ENCODE data around the gene BRDT.
A peak's percentile ranks its signal among the peaks of the same experiment; 100 is the strongest.
"Not testable (repeated sequence)": the region's sequence is repeated elsewhere in the genome, so short reads cannot be mapped to it uniquely, and the experiment has no call there.

The BRDT gene

DNA sequence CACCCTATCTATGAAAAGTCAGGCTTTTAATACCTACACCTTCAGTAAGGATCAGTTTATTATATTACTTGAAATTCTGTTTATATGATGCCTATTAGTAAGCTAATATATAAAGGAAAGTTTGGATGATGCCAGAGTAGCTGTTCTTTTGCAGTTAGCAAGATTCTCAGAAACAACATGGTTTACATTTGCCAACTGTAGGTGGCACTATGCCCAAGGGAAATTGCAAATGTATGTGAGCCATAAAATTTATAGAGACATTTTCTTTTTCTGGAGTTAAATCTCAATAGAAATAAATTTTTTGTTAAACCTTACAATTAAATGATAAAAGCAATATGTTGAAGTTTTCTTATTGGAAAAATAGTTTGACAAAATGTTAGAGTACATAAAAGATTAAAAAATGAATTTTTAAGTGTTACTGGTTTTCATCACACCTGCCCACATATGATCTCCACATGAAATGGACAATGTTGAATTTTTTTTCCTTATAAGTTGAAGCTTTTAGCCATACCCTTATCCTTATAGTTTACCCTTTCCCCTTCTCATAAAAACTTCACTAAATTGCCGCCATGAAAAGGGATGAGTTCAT lies 48.5 kb downstream of the BRDT start:
- peak in 1 of 4 experiments; percentile 3 for DNase-seq

DNA sequence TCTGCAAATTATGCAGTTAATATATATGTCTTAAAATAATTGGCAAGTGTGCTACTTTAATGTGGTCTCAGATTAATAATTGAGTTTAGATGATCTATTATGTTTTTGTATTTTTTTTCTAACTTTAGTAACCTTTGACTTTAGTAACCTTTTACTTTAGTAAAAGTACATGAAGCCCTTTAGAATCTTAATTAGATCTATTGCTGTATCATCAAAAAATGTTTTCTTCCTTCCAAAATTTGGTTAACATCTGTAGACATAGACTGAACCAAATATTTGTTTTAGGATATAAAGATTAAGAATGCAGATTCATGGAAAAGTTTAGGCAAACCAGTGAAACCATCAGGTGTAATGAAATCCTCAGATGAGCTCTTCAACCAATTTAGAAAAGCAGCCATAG lies 54.9 kb downstream of the BRDT start:
- DNase-seq = no peak

DNA sequence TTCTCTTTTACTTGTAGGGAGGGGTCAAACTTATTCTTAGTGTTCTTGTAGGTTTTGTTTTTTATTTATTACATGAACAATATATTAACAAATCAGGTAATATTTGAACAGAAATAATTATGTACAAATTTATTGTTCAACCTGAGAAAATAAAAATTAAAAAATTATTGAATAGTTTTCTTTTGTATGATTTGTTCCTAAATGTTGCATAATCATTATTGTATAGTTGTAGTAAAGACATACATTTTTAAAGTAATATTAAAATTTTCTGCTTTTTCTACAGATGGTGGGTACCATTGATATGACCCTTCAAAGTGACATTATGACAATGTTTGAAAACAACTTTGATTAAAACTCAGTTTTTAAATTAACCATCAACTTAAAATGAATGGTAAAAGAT lies 64.7 kb downstream of the BRDT start:
- no peak for DNase-seq

DNA sequence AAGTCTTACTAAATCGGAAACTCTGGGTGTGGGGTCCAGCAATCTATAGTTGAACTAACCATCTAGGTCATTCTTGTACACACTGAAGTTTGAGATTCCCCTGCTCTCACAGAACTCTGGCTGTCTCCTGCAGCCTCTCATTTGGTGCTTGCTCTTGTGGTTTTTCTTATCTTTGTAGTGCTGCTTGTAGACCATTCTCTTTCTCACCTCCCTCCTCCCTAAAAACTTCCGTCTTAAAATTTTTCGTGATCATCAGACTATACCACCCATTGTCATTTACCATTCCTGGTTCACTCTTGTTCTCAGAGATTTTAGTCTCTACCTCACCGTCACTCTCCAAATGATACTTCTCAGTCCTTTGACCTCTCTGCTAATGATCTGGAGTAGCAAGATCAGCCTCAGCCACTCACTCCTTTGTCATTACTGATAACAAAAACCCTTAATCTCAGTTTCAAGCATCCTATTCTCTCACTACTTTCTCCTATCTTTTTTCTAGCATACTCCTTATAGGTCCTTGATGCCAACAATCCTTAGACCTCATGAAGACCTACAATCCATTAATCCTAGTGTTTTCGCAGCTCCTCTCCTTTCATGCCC lies 67.6 kb downstream of the BRDT start:
- DNase-seq = no peak

DNA sequence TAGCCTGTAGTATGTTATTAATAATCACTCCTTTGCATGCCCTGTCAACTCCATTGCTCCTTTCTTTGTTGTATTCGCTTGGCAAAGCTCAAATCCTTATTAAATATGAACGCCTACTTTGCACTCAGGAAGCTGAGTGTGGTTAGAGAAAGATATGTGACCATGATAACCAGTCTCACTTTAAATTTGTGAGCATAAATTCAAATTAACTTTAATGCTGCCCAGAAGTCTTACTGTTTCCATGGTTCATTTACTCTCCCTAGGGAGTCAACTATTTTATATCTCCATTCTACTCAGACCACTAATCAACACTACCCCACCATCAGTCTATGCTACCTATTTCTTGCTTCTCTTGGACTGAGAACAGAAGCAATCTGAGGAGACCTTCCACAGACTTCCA lies 68.5 kb downstream of the BRDT start:
- no peak for DNase-seq

DNA sequence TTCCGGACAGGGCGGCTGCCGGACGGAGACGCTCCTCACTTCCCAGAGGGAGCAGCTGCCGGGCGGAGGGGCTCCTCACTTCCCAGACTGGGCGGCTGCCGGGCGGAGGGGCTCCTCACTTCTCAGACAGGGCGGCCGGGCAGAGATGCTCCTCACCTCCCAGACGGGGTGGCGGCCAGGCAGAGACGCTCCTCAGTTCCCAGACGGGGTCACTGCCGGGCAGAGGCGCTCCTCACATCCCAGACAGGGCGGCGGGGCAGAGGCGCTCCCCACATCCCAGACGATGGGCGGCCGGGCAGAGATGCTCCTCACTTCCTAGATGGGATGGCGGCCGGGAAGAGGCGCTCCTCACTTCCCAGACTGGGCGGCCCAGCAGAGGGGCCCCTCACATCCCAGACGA lies 76.8 kb downstream of the BRDT start:
- not testable (repeated sequence) for DNase-seq

DNA sequence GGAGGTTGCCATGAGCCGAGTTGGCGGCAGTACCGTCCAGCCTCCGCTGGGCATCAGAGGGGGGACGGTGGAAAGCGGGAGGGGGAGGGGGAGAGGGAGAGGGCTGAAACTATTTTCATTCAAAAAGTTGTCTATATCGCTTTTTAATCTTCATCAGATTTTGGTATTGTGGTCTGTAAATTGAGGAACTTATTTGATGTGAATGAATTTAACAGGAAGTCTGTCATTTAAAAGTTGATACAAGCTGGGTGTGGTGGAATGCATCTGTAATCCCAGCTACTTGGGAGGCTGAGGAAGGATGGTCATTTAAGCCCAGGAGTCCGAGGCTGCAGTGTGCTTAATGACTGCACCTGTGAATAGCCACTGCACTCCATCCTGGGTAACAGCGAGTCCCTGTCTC lies 77.6 kb downstream of the BRDT start:
- no peak for DNase-seq

DNA sequence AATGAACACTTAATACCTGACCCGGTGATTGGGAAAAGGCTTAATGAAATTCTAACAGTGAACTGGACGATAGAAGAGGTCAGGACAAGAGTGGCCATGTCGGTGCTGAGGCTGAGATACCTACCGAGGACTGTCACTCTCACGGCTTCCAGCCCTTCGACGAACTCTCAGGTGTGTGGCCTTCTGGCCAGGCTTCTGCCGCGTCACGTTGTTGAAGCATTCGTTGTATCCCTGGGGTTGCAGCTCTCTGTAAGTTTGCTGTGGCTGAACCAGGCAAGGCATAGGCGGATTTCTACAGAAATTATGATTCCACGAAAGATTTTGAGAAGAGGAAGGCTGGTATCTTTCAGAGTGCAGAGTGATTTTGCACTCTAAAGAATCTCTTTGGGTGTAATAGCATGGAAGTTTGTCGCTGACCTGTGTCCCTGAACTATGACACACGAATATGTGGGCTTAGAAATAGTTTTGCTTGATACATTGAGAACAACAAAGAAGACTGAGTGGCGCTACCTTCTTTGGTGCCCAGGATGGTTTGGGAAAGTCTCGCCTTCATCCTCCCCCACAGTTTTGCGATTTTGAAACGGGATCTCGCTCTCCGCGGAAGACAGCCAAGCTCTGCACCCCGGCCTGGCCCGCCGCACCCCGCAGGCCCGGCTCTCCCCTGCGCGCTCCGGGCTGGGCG lies 80.2 kb downstream of the BRDT start:
- no peak for DNase-seq

DNA sequence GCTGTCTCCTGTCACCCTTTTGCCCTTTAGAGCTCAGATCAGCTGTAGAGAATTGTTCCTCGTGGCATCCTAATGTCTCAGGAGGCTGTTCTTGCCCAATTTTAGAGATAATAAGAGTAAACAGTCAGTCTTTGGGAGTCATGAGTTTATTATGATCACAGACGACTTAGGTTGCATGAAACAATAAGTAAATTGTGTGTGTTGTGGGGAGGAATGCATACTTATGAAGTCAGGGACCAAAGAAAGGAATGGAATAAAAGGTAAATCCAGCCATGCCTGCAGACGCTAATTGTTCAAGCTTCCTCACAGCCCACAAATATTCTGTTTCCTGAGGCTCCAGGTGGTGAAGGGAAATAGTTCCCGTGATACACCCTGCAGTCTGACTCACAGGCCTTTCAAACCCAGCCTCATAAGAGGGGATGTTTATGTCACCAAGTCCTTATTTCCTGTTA lies 81.5 kb downstream of the BRDT start:
- no peak for DNase-seq

DNA sequence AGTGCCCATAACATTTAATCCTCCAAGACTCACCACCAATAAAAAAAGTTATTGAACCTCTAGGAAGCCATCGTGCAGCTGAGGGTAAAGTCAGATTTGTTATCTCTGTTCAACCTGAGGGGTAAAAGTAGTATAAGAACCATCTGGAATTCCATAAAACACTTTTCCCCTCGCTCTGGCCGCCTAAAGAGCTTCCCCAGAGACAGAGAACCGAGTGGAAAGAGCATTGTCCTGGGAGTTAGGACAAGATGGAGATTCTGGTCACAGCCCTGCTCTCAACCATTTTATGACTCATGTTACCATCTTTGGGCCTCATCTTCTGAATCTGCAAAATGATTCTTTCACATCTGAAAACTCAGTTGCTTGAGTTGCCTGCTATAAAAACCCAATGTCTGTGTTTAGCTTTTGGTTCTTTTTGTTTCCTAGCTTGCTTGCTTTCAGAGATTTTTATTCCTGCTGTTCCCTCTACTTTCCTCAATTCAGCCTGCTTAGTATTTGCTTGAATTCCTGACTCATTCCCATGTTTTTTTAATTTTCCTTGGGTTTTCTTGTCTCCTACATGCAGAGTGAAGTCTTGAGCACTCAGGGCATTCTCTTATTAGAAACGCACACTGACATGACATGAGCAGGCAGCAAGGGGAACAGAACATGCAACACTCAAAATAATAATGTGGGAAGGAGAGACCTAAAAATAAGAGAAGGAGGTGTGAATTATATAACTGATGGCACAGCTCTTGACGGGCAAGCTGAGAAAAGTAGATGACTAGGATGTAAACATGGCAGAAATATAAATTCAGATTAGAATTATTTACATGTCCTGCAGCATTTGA lies 82.3 kb downstream of the BRDT start:
- DNase-seq = no peak

DNA sequence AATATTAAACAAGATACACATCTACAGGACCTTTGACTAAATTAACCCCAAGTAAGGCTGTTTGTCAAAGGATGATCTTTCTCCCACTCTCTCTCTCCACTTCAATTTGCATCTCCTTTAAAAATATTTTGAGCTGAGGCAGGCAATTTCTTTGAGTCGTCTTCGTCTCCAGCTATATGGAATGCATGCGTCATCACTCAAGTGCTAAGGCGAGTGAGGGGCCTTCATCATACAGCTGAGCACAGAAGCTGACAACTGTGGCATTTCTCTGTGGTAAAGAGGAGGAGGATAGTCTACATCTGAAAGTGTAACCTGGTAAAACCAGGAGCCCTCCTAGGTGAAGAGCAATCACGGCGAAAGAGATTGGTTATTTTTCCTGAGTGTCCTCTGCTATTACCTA lies 88.2 kb downstream of the BRDT start:
- no peak for DNase-seq

DNA sequence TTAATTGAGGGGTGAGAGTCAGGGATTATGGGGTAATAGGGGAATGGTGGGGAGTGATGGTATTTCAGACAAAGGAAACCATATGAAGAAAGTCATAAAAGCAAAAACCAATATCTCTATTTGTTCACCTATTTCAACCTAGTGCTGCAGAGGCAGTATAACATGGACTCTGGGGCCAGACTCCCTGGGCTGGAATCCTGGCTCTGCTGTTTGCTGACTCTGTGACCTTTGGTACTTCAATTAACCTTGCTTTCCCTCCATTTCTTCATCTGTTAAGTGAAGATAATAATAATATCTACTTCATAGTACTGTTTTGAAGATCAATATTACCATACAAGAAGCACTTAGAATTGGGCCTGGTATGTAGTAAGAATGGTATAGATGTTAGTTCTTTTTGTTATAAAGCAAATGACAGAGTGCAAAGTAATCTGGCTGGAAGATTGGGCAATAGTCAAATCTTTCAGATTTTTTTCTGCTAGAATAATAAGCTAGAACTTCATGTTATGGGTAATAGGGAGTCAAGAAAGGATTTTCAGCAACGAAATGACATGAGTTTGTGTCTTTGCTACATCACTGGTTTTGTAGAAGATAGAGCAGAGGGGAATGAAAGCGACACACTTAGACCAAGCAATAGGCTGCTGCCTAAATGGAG lies 89.6 kb downstream of the BRDT start:
- no peak for DNase-seq

DNA sequence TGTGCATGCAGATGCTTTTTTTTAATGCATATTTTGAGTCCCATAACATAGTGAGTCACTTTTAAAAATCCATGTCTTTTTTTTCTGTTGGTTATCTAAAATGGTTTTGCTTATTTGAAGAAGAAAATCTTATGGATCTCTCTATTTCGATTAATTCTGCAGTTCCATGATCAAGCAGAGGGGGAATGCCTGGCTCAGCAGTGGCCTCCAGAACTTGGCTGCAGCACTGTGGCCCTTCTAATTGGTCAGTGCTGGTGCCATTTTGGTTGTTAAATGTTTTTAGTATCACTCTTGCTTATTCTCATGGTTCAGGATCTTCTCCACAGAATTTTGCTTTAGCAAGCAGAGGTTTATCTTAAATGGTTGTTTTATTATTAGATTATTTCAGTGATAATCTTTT lies 91.8 kb downstream of the BRDT start:
- DNase-seq = no peak

DNA sequence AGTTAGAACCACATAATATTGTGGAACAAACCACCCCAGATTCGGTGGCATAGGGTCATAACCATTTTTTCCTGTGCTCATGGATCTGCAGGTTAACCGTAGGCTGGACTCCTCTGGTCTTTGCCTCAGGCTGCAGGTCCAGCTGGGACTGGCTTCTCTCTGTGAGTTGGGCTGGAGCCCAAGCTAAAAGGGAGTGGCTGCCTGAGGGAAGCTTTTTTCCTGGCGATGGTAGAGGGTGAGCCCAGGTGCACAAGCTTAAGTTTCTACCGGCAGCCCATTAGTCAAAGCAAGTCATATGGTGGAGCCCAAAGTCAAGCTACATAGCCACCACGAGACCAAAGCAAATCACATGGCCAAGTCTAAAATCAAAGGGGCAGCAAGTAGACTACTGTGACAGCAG lies 94.4 kb downstream of the BRDT start:
- no peak for DNase-seq

DNA sequence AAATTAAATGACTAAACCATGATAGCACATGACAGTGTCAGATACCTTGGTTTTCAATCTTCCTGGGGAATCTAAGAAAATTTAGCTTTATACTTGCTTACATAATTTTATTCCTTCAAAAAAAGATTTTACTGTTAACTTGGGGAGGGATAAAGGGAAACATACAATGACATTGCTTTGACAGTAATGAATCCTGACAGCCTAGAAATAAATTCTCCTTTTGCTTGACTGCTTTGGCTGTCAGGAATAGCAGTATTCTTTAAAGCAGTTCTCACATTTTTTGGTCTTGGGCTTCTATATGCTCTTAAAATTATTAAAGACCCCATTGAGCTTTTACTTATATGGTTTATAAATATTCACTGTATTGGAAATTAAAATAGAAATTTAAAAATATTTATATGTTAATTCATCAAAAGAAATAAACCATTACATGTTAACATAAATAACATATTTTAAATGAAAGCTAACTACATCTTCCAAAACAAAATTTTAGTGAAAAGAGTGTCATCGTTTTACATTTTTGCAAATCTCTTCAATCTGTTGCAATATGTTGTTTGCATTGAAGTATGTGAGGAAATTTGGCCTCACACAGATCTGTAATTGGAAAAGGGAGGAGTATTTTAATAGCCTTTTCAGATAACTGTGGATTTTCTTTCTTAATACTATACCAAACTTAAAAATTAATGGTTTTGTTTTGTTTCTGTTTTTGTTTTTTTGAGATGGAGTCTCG lies 96.7 kb downstream of the BRDT start:
- DNase-seq = no peak

DNA sequence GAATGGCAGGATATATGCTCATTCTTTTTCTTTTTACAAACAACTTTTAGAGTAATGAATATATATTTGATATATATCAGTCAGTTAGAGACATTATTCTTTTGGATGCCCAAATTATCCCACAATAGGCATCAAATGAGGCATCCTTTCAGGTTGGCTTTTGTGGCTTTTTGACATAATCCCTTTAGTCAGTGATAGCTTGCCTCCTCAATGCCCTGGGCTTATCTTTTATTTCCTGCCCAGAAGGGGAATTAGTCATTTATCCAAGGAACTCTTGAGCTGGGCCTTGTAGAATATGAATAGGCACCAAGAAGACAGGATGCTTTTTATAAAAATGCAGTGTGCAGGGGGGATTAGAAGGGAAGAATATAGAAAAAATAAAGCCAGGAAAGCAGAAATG lies 102.7 kb downstream of the BRDT start:
- DNase-seq = no peak

Data from activated naive CD4-positive, alpha-beta T cell (primary cell).